Psoas muscle (tissue), 8 donors: ENCODE results near the gene NPR3. TPM values are rescaled to one million over a fixed set of nuclear protein-coding genes. Genes with fewer than 3 reads are reported as not detected.

Source experiments
- ATAC-seq, 4 donors: fragments of 200-7000 bp; cut with Tn5 transposase; one replicate each; pipeline ENCODE4 v1.9.1; 2020; ENCODE audit warnings: moderate library complexity in 3 of 4, mild to moderate bottlenecking in 2 of 4
- DNase-seq, 2 donors: peaks; one replicate each; pipeline ENCODE4 v3.0.0-alpha.2; 2020
- H3K27ac ChIP-seq: fragments of 200-600 bp; one replicate; pipeline ENCODE4 v1.8.0; 2022
- H3K27me3 ChIP-seq, 3 donors: fragments of 200-600 bp in 1 of 3; one replicate each; pipeline versions ENCODE4 v1.6.1 to v1.8.0; 2013 to 2022; ENCODE audit warnings: low read length in 2 of 3, mild to moderate bottlenecking in 2 of 3, moderate library complexity in 1 of 3; ENCODE audit not compliant: insufficient read depth in 3 of 3
- H3K36me3 ChIP-seq, 2 donors: fragments of 200-600 bp in 1 of 2; one replicate each; pipeline versions ENCODE4 v1.6.1 to v1.8.0; 2013 to 2022; ENCODE audit warnings: low read depth in 1 of 2, mild to moderate bottlenecking in 1 of 2, moderate library complexity in 1 of 2; ENCODE audit not compliant: insufficient read depth in 1 of 2
- H3K4me1 ChIP-seq: fragments of 200-600 bp; one replicate; pipeline ENCODE4 v1.8.0; 2022
- H3K4me3 ChIP-seq: fragments of 200-600 bp; one replicate; pipeline ENCODE4 v1.8.0; 2022; ENCODE audit warnings: mild to moderate bottlenecking
- H3K9me3 ChIP-seq: fragments of 200-600 bp; one replicate; pipeline ENCODE4 v1.8.0; 2022
- WGBS, 3 donors: extraction: QIAGEN DNeasy Blood & Tissue Kit; methylation state at CpG; one replicate each; pipeline versions ENCODE4 v1.1.6 to v1.1.7; 2013; 5-methylcytosine and 5-hydroxymethylcytosine counted together
- intact Hi-C, 2 donors: fragments of 100-400 bp; cut with DNase I; formaldehyde crosslinking; loops; one replicate each; pipeline versions ENCODE4 v1.11.0 to v1.14.2; 2022
- polyA plus RNA-seq, 3 donors: library from polyadenylated mRNA; stranded (reverse); fragments of 200-250 nt; gene quantifications; one replicate each; pipeline ENCODE4 v1.2.3, GENCODE V29; 2013
- total RNA-seq, 4 donors: library from RNA; stranded (reverse); fragmentation: NEBNext Ultra II Directional in 2 of 4; extraction: Animal tissue kit (Norgen Biotek cat#: 25700) in 2 of 4; gene quantifications; one replicate each; pipeline versions ENCODE4 v1.2.1 to v1.2.4, GENCODE V29; 2021 to 2023
- TF ChIP-seq, protein P1 (sequence below): fragments of 200-600 bp; IDR thresholded peaks from one replicate; pipeline ENCODE4 v1.8.0; 2022; ENCODE audit warnings: antibody characterized with exemption
- donor health status: healthy with polysubstance abuse.
- donor health status: DM: no; HTN: no; CAD: no; lungs with moderate emphysema.
- donor health status: Bipolar disorder and iron deficiency.
- donor health status: healthy.
- donor health status: DM: yes; HTN: yes; CAD: no.
- donor health status: DM: no; HTN: no; CAD: no.
- donor health status: DM: no; HTN: no; CAD: no.
- donor health status: DM: yes; HTN: yes; CAD: no.

The NPR3 gene
- total and polyA plus RNA-seq, 7 donors = 1.6 to 44.2 (median 10.5) TPM

GRCh38 chr5:32677023-32677422, 34.1 kb upstream of the NPR3 start:
- intact Hi-C loops = no loop called here
- Histone ChIP-seq H3K27ac (no peak overlapping the region), H3K4me1 (no peaks in the 10 kb centered on the region), H3K36me3 (no peaks in the 10 kb centered on the region), H3K27me3 (no peaks in the 10 kb centered on the region), H3K4me3 (no peak overlapping the region), H3K9me3 (no peaks in the 10 kb centered on the region)
- WGBS, 3 donors = 67 to 78% (median 74%) methylated on average over 7 of the region's 7 CpGs
- DNase-seq (no peak), ATAC-seq (no peak)
- TF ChIP-seq, protein P1, sequence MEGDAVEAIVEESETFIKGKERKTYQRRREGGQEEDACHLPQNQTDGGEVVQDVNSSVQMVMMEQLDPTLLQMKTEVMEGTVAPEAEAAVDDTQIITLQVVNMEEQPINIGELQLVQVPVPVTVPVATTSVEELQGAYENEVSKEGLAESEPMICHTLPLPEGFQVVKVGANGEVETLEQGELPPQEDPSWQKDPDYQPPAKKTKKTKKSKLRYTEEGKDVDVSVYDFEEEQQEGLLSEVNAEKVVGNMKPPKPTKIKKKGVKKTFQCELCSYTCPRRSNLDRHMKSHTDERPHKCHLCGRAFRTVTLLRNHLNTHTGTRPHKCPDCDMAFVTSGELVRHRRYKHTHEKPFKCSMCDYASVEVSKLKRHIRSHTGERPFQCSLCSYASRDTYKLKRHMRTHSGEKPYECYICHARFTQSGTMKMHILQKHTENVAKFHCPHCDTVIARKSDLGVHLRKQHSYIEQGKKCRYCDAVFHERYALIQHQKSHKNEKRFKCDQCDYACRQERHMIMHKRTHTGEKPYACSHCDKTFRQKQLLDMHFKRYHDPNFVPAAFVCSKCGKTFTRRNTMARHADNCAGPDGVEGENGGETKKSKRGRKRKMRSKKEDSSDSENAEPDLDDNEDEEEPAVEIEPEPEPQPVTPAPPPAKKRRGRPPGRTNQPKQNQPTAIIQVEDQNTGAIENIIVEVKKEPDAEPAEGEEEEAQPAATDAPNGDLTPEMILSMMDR = no peak

DNA sequence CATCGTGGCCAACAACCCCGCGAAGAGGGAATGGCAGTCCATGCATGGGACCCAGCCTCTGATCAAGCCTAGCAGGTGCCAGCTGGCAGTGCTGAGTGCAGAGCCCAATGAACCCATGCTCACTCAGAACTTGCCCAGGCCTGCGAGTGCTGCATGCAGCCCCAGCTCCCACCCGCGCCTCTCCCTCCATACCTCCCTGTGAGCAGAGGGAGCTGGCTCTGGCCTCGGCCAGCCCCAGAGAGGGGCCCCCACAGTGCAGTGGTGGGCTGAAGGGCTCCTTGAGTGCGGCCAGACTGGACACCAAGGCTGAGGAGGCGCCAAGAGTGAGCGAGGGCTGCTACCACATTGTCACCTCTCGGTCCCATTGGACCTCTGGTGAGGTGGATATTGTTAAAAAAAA, 32.6 kb upstream of the NPR3 start:
- TF ChIP-seq, protein P1 = no peak
- Histone ChIP-seq H3K27me3 (no peaks in the 10 kb centered on the region), H3K4me1 (no peaks in the 10 kb centered on the region), H3K36me3 (no peaks in the 10 kb centered on the region), H3K27ac (no peak overlapping the region), H3K9me3 (no peaks in the 10 kb centered on the region), H3K4me3 (no peak overlapping the region)
- ATAC-seq (no peak), DNase-seq (no peak)
- 94 to 95% (median 94%) methylated on average over 11 of the region's 11 CpGs for WGBS, 3 donors
- intact Hi-C loops = no loop called here

- TF ChIP-seq, protein P1 = no peak
- DNase-seq (no peak), ATAC-seq (no peak)
- Histone ChIP-seq H3K9me3 (peaks cover 2% of the 10 kb centered on the region), H3K4me1 (no peaks in the 10 kb centered on the region), H3K4me3 (no peak overlapping the region), H3K27ac (no peak overlapping the region), H3K36me3 (no peaks in the 10 kb centered on the region), H3K27me3 (no peaks in the 10 kb centered on the region)
- intact Hi-C loops = no loop called here
- WGBS, 3 donors = 56 to 82% (median 79%) methylated on average over 1 of the region's 1 CpG
Measured at GRCh38 chr5:32679218-32679617, 31.9 kb upstream of the NPR3 start.

DNA sequence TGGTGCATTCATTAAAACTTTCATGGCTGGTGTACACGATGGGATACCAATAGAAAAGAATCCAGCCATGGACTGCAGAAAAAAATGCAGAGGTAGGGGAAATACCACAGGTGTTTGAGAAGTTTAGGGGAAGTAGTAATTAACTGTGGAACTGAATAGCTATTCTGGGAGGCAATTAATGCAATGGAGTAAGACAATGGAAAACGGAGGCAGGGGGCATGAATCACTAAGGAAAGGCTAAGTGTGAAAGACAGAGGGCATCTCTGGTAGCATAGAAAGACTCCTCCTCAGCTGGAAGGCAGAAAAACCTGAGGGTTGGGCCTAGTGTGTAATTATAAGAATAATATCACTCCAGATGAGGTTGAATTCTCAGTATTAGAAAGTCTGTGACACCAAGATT, 30.9 kb upstream of the NPR3 start:
- ATAC-seq = no peak
- Histone ChIP-seq H3K9me3 (peaks cover 4% of the 10 kb centered on the region), H3K36me3 (no peaks in the 10 kb centered on the region)

GRCh38 chr5:32683125-32683524, 28.0 kb upstream of the NPR3 start:
- H3K36me3 ChIP-seq = no peaks in the 10 kb centered on the region
- DNase-seq (no peak), ATAC-seq (no peak)
- H3K27ac ChIP-seq = no peak overlapping the region
- peaks cover 4% of the 10 kb centered on the region for H3K9me3 ChIP-seq
- intact Hi-C loops = no loop called here
- TF ChIP-seq, protein P1 = no peak
- no peak overlapping the region for H3K4me3 ChIP-seq
- no peaks in the 10 kb centered on the region for H3K27me3 ChIP-seq
- WGBS, 3 donors = 7 to 19% (median 9%) methylated on average over 2 of the region's 2 CpGs
- H3K4me1 ChIP-seq = no peaks in the 10 kb centered on the region

More for the DNA sequence above, 30.9 kb upstream of the NPR3 start:
- no peak overlapping the region for H3K27ac ChIP-seq
- intact Hi-C loops = no loop called here
- no peaks in the 10 kb centered on the region for H3K27me3 ChIP-seq
- TF ChIP-seq, protein P1 = no peak
- WGBS, 3 donors = 67 to 70% (median 67%) methylated on average over 2 of the region's 2 CpGs
- no peak for DNase-seq
- no peaks in the 10 kb centered on the region for H3K4me1 ChIP-seq
- H3K4me3 ChIP-seq = no peak overlapping the region
